HG03196 (cell line): Measurements from ENCODE around the gene GFI1.
A peak's percentile ranks its signal among the peaks of the same experiment; 100 is the strongest.

Experiments used
- ATAC-seq: cut with Tn5 transposase; IDR thresholded peaks from one replicate; pipeline ENCODE4 v1.9.1; 2021; ENCODE audit not compliant: unreplicated experiment

GFI1 gene

DNA sequence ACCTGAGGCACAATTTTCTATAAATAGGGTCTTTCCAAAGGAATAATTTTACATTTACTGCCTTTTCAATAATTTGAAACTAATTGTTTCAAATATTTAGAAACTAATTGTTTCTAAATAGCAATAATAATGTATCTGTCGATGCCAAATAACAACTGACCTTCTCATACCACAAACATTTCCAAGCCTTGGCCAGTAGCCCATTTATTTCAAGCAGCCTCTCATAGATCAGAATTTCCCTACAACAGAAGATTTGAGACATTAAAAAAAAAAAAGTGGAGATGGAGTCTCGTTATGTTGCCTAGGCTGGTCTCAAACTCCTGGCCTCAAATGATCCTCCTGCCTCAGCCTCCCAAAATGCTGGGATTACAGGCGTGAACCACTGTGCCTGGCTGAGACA lies 2.1 kb upstream of the GFI1 start:
- ATAC-seq, result no peak

DNA sequence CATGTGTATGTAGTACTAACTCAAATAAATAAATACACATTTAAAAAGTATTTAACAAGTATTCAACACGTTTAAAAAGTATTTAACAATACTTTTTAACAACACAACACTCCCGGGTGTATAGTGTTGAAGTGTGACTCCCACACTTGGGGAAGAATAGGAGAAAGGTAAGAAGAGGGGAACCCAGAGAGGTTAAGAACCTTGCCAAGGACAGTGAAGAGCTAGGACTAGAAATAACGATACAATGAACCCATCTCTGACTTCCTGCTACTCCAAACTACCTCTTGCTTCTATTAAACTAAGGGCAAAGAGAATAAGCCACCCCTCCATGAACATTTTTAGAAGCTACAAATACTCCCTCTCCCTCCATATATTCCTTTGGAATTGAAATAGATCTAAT lies 1.7 kb upstream of the GFI1 start:
- ATAC-seq, result no peak

DNA sequence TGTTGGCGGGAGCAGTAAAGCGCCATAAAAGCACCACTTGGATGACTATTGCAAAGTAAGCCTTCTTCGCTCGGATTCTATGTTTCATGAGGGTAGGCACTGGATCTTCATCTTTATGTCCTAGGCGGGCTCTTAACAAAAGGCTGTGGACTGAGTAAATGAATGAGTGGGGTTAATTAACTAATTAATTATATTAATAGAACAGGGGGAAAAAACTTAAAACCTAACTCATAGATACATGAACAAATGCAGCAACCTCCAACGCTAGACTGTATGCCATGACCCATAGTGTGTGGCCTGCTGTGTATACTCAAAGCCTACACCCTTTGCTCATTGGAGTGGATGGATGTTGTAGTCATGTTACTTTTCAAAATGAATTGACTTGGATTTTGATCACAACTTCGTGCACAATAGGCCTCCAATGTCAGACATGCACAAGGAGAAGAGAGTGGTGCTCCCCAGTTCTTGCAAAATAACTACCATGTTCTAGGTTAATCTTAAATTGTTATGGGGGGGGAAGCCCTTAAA lies 417 bp upstream of the GFI1 start:
- ATAC-seq, result no peak

DNA sequence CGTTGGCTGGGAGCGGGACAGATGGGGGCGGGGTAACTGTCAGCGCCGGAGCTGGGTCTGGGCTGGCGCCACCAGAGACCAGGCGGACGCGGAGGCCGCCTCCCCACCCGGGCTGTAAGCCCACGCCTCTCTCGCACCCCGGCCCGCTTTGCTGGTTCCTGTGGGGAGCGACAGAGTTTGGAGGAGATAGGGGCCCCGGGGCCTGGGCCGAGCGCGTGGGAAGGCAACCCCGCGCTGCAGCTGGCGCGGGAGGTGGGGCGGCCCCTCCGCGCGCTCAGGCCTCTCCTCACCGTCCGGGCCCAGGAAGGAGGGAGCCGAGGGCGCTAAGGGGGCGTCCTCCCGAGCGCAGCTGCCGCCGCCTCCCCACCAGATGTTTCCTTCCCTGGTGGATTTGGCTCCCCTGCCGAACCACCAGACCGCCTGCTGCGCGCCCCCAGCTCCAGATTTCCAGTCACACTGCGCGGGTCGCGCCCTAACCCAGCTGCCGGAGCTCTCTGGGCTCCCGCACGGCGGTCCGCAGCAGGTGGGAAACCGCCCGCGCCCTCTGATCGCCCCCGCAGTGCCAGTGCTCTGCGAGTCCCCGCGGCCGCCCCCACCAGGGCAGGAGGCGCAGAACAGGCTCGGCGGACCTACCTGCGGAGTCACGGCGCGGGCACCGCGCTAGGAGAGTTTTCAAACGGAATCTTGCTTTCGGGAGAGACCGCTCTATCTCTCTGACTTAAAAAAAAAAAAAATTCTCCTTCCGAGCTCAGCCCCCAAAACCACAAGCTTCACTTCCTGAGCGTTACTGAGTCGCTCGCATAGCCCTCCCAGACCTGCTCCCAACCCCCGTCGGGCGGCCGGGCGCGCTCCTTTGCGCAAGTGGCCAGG lies 1.1 kb downstream of the GFI1 start:
- peak; percentile 52 for ATAC-seq

DNA sequence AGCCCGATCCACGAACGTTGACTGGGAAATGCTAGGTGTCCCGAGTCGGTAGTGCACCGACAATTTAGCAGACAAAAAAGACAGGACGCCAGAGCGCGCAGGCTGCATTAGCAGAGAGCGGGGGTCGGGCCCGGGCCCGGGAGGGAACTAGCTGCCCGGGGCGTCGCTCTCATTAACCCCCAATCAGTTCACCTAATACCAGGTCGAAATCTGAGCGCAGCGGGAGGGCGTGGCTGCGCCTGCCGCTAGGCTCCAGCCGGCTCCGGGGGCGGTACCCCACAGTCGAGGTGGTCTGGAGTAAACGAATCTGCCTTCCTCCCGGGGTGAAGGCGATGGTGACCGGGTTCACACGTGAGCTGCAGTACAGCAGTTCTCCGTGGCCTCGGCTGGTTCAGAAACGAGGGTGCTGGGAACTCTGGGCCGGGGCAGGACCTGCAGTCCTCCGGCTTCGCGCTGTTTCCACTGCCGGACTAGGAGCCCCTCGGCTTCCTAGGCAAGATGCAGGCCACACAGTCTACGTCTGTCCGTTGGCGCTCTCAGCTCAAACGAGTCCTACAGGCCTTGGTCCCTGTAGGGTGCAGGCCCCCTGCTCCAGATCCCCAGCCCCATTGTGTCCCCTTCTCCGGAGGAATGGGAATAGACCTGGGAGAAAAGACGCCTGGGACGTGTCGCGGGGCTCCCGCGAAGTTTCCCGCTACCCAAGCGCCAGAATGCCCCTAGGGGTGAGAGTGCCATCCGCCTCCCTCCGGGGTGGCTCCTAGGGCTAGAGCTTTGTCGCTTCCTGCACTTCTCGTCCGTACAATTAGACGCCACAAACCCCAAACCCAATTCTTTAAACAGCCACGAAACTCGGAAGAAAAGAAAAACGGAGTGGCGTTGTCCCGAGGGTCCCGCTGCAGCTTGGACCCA lies 2.0 kb downstream of the GFI1 start:
- peak; percentile 18 for ATAC-seq

DNA sequence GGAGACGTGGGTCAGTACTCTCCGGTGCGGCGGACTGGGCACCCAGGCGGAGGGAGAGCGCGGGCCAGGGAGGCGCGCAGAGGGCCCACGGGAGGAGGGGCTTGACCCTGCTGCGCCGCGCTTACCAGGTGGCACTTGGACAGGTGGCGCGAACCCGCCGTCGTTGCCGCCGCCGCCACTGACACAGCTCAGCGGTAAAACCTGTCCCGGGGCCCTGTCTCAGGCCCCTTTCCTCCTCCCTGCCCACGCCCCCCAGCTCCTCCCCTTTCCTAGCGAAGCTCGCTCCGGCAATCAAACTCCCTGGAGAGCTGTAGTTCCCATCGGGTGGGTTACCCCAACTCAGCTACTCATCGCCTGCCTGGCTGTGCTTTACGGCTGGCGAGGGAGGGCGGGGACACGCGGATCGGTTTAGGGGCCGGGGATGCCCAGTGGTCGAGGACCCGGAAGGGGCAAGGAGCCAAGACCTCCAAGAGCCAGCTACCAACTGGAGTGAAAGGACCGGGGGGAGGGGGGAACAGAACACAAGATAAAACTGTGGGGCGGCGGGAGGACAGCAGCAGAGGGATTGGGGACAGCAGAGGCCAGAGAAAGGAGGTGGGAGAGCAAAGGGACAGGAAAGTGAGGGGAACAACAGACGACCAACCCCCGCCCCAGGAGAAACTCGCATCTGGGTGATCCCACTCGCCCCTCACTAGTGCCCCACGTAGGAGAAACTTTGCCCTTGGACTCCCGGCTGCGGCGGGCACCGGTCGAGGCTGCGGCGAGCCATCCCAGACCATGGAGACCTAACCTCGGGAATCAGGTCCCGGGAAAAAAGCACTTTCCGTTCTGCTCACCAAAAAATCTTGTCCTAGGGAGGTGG lies 2.9 kb downstream of the GFI1 start:
- peak; percentile 14 for ATAC-seq

DNA sequence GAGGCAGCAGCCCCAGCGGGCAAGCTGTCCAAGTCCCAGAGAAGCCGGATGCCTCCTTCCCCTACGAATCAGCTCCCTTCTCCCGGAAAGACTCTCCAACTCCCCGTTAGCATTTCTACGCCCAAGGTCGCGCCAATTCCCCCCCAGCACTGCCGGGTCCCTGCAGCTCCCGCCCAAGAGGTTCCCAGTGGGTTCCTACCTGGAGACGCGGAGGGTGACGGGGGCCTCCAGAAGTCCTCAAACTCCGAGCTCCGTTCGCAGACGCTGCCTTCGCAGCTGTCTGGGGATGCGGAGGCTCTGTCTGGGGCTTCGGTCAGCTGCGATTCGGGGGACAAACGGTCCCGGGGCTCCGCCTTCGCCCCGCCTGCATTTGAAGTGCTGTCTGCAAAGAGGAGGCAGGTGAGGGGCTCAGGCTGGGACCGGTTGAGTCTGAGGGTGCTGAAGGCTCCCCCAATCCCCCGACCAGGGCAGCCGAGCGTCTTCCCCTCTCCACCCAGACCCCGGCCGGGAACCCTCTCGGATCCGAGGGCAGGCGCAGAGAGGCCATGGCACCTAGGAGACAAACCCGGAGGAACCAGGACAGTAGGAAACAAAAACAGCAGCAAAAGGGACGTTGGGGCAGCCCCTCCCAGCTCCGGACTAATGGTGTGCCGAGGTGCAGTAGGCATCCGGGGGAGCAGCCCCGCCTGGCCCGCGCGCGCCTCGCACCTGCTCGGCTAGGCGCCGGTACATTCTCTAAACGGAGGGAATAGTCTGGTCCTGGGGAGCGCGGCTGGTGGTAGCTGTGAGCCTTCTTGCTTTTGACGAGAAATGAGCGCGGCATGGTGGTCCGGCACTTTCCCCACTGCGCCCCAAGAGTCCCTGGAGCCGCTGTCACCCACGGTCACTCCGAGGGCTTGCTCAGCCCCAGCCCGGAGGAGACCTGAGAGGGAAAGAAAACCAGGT lies 3.8 kb downstream of the GFI1 start:
- ATAC-seq, result no peak

DNA sequence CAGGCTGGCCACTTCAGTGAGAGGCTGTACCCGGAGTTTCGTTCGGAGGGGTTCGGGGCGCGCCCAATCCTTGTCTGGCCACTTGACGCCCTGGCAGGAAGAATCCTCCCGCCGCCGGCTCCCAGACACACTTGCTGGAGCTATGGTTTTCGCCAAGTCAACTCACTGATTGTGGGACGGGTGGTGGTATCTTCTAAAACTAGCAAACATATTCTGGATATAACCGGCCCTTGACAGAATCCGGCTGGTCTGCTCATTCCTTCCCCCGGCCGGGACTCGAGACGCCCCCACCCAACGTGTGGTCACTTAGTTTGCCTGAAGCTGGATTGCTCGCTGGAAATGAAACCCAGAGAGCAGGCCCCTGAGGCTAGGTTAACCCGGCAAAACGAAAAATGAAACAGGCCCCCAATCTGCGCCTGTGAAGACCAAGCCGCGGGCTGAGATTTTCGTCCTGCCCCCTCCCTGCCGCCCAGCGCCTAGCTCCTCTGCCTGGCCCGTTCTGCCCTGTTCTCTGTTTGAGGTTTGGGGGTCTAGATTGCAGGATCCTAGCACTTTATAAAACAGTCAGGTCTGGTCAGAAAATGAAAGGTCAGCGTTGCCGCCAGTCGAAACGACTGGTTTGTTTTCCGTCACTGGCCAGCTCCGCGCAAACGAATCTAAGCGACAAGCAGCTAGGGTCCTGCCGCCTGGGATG lies 4.6 kb downstream of the GFI1 start:
- no peak for ATAC-seq

DNA sequence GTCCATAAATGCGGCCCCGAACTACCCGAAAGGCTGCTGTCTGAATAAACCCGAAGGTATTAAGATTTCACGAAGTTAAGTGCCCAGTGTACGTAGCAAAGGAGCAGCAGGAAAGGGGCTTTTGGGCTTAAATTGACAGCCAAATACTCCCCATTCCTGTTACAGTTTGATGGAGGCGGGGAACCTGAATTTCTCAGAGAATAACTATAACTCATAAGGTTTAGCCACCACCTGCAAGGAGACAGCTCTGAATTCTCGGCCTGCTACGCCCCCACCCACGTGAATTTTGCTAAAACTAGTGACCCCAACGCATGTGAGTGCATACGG lies 5.2 kb downstream of the GFI1 start:
- ATAC-seq, result no peak

DNA sequence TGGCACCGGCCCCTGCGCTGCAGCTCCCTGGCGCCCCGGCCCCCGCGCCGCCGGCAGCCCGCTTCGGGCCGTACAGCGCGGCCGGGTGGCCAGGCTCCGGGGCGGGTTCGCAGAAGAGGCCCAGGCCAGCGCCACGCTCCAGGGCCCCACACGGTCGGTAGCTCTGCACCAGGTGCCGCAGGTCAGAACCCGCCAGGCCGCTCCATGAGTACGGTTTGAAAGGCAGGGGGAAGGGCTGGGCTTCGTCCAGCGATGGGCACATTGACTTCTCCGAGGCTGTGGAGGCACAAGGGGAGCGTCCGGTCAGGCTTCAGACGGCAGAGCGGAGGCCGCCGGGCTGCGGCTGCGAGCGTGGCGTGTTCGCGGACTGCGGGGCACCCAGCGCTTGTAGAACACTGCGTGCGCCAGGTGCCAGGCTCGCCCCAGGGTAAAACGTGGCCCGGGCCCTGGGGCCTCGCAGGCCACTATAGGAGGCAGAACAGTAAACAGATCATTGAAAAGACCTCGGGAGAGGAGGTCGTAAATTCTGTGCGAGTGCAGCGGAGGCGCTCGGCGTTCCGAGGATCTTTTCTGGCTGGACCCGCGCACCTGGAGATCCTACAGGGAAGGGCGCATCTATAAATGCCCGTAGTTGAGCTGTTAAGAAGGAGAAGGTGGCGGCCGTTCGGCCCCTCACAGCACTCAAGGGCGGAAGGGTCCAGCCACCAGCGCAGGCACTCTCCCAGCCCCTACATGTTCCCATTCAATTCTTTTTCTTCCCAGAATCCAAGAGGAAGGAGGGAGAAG lies 5.7 kb downstream of the GFI1 start:
- no peak for ATAC-seq

DNA sequence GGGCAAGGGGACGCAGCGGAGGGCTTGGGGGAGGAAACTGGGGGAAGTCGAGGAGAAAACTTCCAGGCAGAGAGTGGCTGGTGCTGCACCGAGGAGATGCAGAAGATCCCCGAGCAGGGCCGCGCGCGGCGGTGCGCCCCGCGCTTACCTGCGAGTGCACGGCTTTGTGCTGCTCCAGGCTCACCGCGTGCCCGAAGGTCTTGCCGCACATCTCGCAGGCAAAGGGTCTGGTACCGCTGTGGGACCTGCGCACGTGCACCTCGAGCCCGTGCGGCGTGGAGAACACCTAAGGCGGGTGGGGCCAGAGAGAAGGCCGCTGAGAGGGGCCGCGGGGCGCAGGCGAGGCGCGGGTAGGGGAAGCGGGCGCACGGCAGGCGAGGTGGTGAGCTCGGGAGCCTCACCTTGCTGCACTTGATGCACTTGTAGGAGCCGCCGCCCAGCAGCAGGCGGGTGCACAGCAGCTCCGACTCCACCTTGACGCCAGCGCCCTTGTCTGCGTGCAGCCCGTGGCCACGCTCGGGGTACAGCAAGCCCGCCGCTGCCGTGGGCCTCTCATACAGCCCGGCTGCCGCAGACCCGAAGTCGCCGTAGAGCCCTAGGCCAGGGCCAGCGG lies 6.4 kb downstream of the GFI1 start:
- ATAC-seq, result no peak

DNA sequence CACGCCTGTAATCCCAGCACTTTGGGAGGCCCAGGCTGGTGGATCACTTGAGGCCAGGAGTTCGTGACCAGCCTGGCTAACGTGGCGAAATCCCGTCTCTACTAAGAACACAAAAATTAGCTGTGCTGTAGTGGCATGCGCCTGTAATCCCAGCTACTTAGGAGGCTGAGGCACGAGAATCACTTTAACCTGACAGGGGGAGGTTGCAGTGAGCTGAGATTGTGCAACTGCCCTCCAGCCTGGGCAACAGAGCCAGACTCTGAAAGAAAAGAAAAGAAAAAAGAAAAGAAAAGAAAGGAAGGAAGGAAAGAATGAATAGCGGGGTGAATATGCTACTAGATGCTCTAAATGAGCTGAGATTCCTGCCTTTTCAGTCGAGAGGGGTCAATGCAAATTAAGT lies 7.1 kb downstream of the GFI1 start:
- no peak for ATAC-seq

DNA sequence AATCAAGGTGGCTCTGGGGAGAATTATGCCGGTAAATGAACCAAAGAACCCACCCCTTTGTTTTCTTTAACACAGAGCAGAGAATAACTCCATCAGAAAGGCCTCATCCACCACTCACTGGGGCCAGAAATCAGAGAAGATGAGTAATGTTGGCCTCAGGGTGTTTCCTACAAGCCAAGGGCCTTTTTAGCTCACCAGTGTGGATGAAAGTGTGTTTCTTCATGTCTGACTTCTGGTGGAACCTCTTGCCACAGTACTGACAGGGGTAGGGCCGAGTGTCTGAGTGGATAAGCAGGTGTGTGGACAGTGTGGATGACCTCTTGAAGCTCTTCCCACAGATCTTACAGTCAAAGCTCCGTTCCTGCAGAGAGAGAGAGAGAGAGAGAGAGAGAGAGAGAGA lies 8.3 kb downstream of the GFI1 start:
- no peak for ATAC-seq

DNA sequence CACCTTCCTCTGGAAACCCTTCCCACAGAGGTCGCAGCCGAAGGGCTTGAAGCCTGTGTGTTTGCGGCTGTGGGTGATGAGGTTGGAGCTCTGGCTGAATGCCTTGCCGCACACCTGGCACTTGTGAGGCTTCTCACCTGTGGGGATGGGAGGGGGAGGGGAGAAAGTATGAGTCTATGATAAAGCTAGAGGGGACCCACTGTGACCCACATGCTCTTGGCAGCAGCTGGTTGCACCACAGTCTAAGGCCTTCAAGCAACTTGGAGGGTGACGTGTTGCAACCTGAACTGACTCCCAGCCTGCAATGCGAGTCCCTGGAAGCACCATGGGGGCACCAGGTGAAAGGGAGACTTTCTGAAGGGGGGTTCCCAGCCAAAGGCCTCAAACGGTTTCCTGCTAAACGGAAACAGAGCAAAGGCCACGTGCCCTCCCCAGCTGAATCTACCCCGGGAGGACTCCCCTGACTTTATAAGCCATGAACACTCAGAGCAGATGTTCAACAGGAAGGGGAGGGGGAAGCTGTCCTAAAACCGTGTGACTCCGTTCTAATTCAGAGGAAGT lies 10.6 kb downstream of the GFI1 start:
- ATAC-seq, result peak; percentile 42

DNA sequence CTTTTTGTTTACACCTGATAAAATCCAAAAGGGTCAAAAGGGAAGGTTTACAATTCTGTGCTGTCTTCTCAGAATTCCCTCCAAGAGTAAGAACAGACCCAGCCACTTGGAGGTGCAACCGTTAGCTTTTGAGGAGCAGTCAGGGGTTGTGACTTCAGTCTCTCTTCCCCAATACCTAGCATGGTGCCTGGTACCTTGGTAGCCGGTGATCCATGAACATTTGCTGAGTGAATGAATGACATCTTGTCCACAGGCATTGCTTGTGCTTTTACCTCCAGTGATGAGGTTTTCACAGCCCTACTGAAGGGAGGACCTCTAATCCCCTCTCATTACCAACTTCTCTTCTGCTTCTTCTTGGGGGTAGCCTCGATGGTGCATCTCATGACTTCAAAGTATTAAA lies 11.7 kb downstream of the GFI1 start:
- no peak for ATAC-seq

DNA sequence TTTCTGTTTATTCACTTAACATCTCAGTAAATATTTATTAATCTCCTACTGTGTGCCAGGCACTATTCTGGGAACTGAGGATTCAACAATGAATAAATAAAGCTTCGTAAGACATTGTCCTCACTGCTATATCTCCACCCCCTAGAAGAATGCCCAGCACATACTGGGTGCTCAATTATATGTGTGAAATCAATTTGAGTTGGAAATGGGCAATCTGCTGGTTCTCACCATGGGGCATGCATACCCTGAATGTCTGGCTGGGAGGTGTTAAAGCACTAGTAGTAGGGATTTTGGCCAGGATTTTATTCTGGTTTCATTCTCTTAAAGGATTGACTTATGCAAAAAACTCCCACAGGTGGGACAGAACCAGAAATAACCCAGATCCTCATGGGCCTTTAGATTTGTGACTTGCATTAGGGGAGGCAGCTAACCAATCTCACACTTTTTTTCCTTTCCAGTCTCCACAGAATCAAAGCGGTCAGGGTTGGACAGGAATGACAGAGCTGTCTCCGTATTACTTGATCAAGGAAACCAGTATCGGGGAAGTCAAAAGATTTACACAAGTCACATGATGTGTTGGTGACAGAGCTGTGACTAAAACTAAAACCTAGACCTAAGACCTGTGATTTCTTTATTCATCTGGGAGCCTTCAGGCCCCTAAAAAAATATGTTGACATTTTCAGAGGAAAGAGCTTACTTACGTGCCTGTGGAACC lies 12.8 kb downstream of the GFI1 start:
- peak; percentile 40 for ATAC-seq

DNA sequence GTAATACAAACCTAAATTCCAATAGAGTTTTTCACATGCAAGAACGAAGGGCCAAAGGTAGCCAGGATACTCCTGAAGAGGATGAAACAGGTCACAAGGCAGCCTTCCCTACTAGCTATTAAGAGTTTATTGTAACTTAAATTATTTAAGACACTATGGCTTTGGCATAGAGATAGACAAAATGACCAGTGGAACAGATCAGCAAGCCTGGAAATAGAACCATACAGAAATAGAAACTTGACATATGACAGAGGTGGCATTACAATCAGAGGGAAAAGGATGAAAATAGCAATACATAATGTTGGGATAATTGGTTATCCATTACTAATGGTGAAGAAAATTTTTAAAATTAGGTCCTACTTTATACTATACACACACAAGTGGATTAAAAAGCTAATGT lies 16.5 kb downstream of the GFI1 start:
- no peak for ATAC-seq
